Heart left ventricle (tissue), 16 donors: ENCODE data around the gene LDLRAD1. TPM values are rescaled to one million over a fixed set of nuclear protein-coding genes. Genes with fewer than 3 reads are reported as not detected.

Experiments
- ATAC-seq, 4 donors: fragments of 200-7000 bp; cut with Tn5 transposase; one replicate each; pipeline ENCODE4 v1.9.1; 2020 to 2022; ENCODE audit warnings: moderate library complexity in 4 of 4, mild to moderate bottlenecking in 3 of 4, moderate number of reproducible peaks in 1 of 4
- DNase-seq, 5 donors: peaks; one replicate each; pipeline ENCODE4 v3.0.0-alpha.2; 2020
- H3K27ac ChIP-seq, 12 donors: fragments of 200-600 bp; sonication (generic) in 4 of 12; one replicate each; pipeline versions ENCODE4 v1.5.0 to v1.8.0; 2016 to 2022; ENCODE audit warnings: mild to moderate bottlenecking in 2 of 12
- H3K27me3 ChIP-seq, 9 donors: fragments of 200-600 bp; sonication (generic) in 2 of 9; one replicate each; pipeline versions ENCODE4 v1.5.1 to v1.8.0; 2016 to 2022; ENCODE audit warnings: mild to moderate bottlenecking in 3 of 9
- H3K36me3 ChIP-seq, 9 donors: fragments of 200-600 bp; sonication (generic) in 2 of 9; one replicate each; pipeline versions ENCODE4 v1.5.0 to v1.8.0; 2018 to 2022; ENCODE audit warnings: mild to moderate bottlenecking in 2 of 9
- H3K4me1 ChIP-seq, 12 donors: fragments of 200-600 bp; sonication (generic) in 4 of 12; one replicate each; pipeline versions ENCODE4 v1.5.0 to v1.8.0; 2016 to 2022; ENCODE audit warnings: mild to moderate bottlenecking in 3 of 12
- H3K4me3 ChIP-seq, 12 donors: fragments of 200-600 bp; sonication (generic) in 4 of 12; one replicate each; pipeline versions ENCODE4 v1.5.0 to v1.8.0; 2017 to 2022; ENCODE audit warnings: mild to moderate bottlenecking in 9 of 12, moderate library complexity in 4 of 12
- H3K9me3 ChIP-seq, 12 donors: fragments of 200-600 bp; sonication (generic) in 4 of 12; one replicate each; pipeline versions ENCODE4 v1.5.0 to v1.8.0; 2016 to 2022; ENCODE audit warnings: mild to moderate bottlenecking in 1 of 12
- POLR2A ChIP-seq, 2 donors: fragments of 450-650 bp; IDR thresholded peaks; one replicate each; pipeline ENCODE4 v1.6.1; 2017; ENCODE audit warnings: antibody characterized with exemption in 2 of 2, mild to moderate bottlenecking in 2 of 2, moderate library complexity in 2 of 2
- WGBS, 4 donors: extraction: QIAGEN DNeasy Blood & Tissue Kit in 2 of 4; methylation state at CpG; one replicate each; pipeline versions ENCODE4 v1.1.5 to v1.1.7; 2013 to 2018; 5-methylcytosine and 5-hydroxymethylcytosine counted together
- intact Hi-C, 10 donors: fragments of 100-400 bp; cut with DNase I; formaldehyde crosslinking; loops; one replicate each; pipeline versions ENCODE4 v1.11.1 to v1.14.2; 2022
- polyA plus RNA-seq, 2 donors: library from polyadenylated mRNA; stranded (reverse); fragments of 200-250 nt; gene quantifications; one replicate each; pipeline ENCODE4 v1.2.3, GENCODE V29; 2013
- total RNA-seq, 9 donors: library from RNA; depleted of rRNA in 2 of 9; stranded (reverse); fragments of >200 nt in 2 of 9; fragmentation: NEBNext Ultra II Directional in 3 of 9; extraction: Animal tissue kit (Norgen Biotek cat#: 25700) in 3 of 9; gene quantifications; one replicate each; pipeline versions ENCODE4 v1.1.0 to v1.2.4, GENCODE V29; 2016 to 2023
- TF ChIP-seq, protein P1 (sequence below), 12 donors: fragments of 200-600 bp; sonication (generic) in 4 of 12; IDR thresholded peaks; one replicate each; pipeline versions ENCODE4 v1.5.0 to v1.8.0; 2018 to 2022; ENCODE audit warnings: antibody characterized with exemption in 12 of 12, mild to moderate bottlenecking in 5 of 12
- donor health status: ischemic (EF 13 %, LVEDD 7.1; RV severe dilation, severe dysfunction).
- donor health status: healthy with polysubstance abuse.
- donor health status: DM: no; HTN: yes; CAD: no.
- donor health status: DM: no; HTN: no; CAD: no.
- donor health status: ischemic (EF 25% LVEDD 6.9; RV normal size, moderate dysfunction).
- donor health status: ischemic (EF 25% LVEDD 5.7; RV mildly dilated, moderate dysfunction).
- donor health status: healthy.
- donor health status: DM: yes; HTN: yes; CAD: no.
- donor health status: ischemic (EF 35%, LVEDD 5.7; RV mildly dilated, moderate dysfunction).
- donor health status: nonischemic (EF 11% LVEDD 7.7; RV severe dilation, severe dysfunction).
- donor health status: DM: yes; HTN: yes; CAD: no.
- donor health status: PGD.
- donor health status: ischemic (EF 29% LVEDD 5.4; RV normal size, mild dysfunction).
- donor health status: nonischemic (EF 23%, LVEDD 6.1; RV moderate dilation, normal function).

LDLRAD1 gene
- total and polyA plus RNA-seq, 11 donors: not detected

DNA sequence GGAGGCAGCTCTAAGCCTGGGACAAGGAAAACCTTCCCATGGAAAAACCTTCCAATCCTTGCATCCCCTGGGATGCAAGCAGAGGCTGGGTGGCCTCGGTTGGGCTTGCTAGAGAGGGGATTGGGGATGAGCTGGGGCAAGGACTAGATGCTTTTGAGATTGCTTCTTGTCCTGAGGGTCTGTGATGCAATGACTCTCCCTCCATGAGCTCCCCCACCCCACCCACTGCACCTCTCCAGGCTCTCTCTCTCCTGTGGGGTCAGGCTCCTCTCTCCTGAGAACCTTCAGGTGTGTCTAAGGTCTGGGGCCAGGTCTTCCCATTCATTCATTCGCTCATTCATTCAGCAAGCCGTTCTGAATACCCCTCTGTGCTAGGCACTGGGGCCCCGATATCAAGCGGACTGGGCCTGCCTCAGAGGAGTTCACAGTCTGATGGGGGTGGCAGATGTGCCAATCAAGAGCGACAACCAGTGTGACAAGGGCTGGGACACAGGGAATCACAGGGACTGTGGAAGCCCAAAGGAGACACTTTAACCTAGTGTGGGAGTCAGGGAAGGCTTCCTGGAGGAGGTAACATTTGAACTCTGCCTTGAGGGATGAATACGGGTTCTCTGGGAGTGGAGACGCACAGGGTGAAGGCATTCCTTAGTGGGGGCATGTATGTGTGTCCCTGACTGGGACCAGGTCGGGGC is 6.5 kb downstream of the LDLRAD1 start:
- intact Hi-C loops: no loop called here
- no peaks in the 10 kb centered on the region for H3K9me3 ChIP-seq

DNA sequence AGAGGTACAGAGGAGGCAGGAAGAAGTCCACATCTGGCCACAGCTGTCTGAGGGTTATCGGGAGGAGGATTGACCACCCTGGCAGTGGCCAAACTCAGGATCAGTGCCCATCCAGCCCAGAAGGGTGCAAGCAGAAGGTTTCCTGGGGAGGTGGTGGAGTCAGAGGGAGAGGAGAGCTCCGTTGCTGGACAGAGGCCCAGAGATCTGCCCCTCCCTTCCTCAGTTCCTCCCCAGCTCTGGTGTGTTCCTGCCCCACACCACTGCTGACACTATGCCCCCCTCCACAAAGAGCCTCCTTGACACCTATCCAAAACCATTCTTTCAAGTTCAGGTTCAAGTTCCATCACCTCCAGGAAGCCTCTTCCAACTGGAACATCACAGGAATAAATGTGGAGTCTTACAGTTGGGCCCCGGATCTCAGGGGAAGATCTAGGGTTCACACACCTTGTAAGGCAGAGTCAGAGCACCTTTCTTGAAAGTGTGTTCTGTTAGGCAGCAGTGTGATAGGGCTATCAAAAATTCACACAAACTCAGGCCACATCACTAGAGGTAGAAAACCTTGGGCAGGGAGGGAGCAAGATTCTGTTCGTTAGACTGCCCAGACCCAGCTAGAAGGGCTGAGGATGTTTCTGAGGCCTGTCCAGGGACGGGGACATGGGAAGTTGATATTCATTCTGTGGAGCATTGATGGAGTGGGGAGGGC is 7.4 kb downstream of the LDLRAD1 start:
- Histone ChIP-seq H3K4me3 (no peak overlapping the region), H3K27ac (no peak overlapping the region), H3K36me3 (no peaks in the 10 kb centered on the region), H3K4me1 (no peaks in the 10 kb centered on the region), H3K27me3 (peaks cover 0 to 24% (median 0%) of the 10 kb centered on the region in 9 donors), H3K9me3 (no peaks in the 10 kb centered on the region)
- WGBS, 4 donors: 59 to 76% (median 65%) methylated on average over 5 of the region's 5 CpGs
- TF ChIP-seq, protein P1, sequence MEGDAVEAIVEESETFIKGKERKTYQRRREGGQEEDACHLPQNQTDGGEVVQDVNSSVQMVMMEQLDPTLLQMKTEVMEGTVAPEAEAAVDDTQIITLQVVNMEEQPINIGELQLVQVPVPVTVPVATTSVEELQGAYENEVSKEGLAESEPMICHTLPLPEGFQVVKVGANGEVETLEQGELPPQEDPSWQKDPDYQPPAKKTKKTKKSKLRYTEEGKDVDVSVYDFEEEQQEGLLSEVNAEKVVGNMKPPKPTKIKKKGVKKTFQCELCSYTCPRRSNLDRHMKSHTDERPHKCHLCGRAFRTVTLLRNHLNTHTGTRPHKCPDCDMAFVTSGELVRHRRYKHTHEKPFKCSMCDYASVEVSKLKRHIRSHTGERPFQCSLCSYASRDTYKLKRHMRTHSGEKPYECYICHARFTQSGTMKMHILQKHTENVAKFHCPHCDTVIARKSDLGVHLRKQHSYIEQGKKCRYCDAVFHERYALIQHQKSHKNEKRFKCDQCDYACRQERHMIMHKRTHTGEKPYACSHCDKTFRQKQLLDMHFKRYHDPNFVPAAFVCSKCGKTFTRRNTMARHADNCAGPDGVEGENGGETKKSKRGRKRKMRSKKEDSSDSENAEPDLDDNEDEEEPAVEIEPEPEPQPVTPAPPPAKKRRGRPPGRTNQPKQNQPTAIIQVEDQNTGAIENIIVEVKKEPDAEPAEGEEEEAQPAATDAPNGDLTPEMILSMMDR (IDR thresholded peaks at IDR 0.05): no peak
- TF ChIP-seq POLR2A (IDR thresholded peaks at IDR 0.05): no peak
- intact Hi-C loops: no loop called here
- ATAC-seq: no peak
- DNase-seq: no peak

More for the DNA sequence above, 6.5 kb downstream of the LDLRAD1 start:
- no peak for ATAC-seq
- Histone ChIP-seq H3K27me3 (peaks cover 0 to 31% (median 0%) of the 10 kb centered on the region in 9 donors), H3K4me3 (no peak overlapping the region), H3K36me3 (no peaks in the 10 kb centered on the region), H3K4me1 (no peaks in the 10 kb centered on the region), H3K27ac (no peak overlapping the region)
- TF ChIP-seq POLR2A (IDR thresholded peaks at IDR 0.05): no peak
- TF ChIP-seq, protein P1 (IDR thresholded peaks at IDR 0.05): no peak
- no peak for DNase-seq
- 76 to 82% (median 78%) methylated on average over 9 of the region's 9 CpGs for WGBS, 4 donors

DNA sequence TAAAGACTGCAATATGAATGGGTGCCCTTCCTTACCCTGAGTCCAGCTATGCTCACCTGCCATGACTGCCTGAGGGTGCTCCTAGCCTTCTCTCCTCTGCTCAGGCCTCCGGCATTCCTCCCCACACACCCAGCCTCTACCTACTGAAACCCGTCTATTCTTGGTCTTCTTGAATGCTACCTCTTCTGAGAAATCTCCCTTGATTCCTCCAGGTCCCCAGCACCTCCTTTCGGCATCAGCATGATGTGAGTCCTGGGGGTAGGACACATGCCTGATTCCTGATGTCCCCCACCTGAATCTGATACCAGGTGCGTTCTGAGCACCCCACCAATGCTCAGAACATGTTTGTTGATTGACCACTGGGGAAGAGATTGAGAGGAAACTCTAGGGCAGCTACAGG is 8.6 kb downstream of the LDLRAD1 start:
- DNase-seq: no peak

DNA sequence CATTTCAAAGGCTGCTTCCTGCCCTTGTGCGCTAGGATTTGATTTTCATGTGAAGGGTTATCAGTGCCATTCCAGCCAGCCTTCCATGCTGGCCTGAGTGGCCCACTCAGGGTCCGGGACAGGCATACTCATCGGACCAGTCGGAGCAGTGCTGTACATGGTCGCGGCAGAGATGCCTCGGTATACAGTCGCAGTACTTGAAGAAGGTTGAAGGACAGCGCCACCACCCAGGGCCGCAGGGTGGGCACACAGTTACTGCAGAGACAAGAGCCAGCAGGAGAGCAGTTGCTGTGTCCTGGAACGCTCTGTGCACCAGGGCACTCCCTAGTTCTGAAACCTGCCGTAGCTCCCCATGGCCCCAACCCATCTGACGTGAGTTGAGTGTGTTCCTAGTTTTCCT is 9.1 kb downstream of the LDLRAD1 start:
- Histone ChIP-seq H3K27ac (no peak overlapping the region), H3K36me3 (no peaks in the 10 kb centered on the region), H3K9me3 (no peaks in the 10 kb centered on the region), H3K27me3 (peaks cover 0 to 11% (median 0%) of the 10 kb centered on the region in 9 donors), H3K4me3 (no peak overlapping the region), H3K4me1 (no peaks in the 10 kb centered on the region)
- no peak for DNase-seq
- TF ChIP-seq, protein P1 (IDR thresholded peaks at IDR 0.05): no peak
- TF ChIP-seq POLR2A (IDR thresholded peaks at IDR 0.05): no peak
- no peak for ATAC-seq
- intact Hi-C loops: no loop called here
- 72 to 87% (median 83%) methylated on average over 12 to 13 of the region's 13 CpGs for WGBS, 4 donors

More for the DNA sequence above, 8.6 kb downstream of the LDLRAD1 start:
- intact Hi-C loops: no loop called here
- Histone ChIP-seq H3K4me1 (no peaks in the 10 kb centered on the region), H3K36me3 (no peaks in the 10 kb centered on the region), H3K27me3 (peaks cover 0 to 16% (median 0%) of the 10 kb centered on the region in 9 donors), H3K4me3 (no peak overlapping the region), H3K27ac (no peak overlapping the region), H3K9me3 (no peaks in the 10 kb centered on the region)
- ATAC-seq: no peak
- TF ChIP-seq POLR2A (IDR thresholded peaks at IDR 0.05): no peak
- TF ChIP-seq, protein P1 (IDR thresholded peaks at IDR 0.05): no peak
- whole genome bisulfite sequencing, 4 donors: 79 to 90% (median 84%) methylated on average over 4 of the region's 4 CpGs
